PFSK-1 (cell line): ENCODE results near the gene KRTAP3-1.

Source experiments
- FOXP2 ChIP-seq: optimal IDR thresholded peaks from 2 replicates; pipeline ENCODE3; 2011; ENCODE audit warnings: borderline replicate concordance, control low read depth, inconsistent platforms; ENCODE audit not compliant: insufficient read depth; ENCODE audit errors: extremely low read length, extremely low read depth
- POLR2AphosphoS5 ChIP-seq: IDR thresholded peaks from 2 replicates; pipeline ENCODE4 v1.6.1; 2012; ENCODE audit warnings: low read depth, mild to moderate bottlenecking, control low read depth, low read length, moderate library complexity
- REST ChIP-seq, 2 experiments: IDR thresholded peaks; 2 replicates each; pipeline versions ENCODE4 v1.6.1 to v1.8.0; 2011 to 2012; ENCODE audit warnings: low read depth in 2 of 2, low read length in 2 of 2, control low read depth in 1 of 2, inconsistent platforms in 1 of 2, mild to moderate bottlenecking in 1 of 2, moderate library complexity in 1 of 2; ENCODE audit not compliant: insufficient read depth in 1 of 2
- SIN3A ChIP-seq: IDR thresholded peaks from 2 replicates; pipeline ENCODE4 v1.6.1; 2012; ENCODE audit warnings: mild to moderate bottlenecking, low read length, moderate library complexity, borderline replicate concordance; ENCODE audit not compliant: insufficient read depth
- TAF1 ChIP-seq: IDR thresholded peaks from 2 replicates; pipeline ENCODE4 v1.6.1; 2012; ENCODE audit warnings: low read length, control low read depth, borderline replicate concordance; ENCODE audit not compliant: insufficient read depth

Gene KRTAP3-1

DNA sequence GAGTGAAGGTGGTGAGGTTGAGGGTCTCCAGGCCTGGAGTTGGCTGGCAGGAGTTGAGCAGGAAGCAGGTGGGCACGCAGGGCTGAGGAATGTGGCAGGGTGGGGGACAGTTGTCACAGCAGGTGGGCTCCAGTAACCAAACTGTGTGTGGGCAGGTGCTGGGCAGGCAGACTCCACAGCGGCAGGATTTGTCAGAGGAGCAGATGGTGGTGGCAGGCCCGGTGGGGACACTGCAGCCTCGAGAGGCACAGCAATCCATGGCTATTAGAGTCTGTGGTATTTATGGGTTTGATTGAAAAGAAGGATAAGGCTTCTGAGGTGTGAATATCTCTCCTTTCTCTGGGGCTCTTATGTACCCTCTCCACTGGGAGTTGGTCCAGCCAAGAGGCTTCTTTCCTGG, 15.1 kb downstream of the KRTAP3-1 start, which contains the start of gene KRTAP3-3:
Gene KRTAP3-3, minus strand, starts transcription at position 326 of the 400 bp plus-strand sequence. Its CDS starts 67 bp downstream, at position 259.
- TF ChIP-seq TAF1 (no peak), SIN3A (no peak), FOXP2 (no peak), POLR2AphosphoS5 (no peak), REST (IDR thresholded peaks at IDR 0.05; ENCODE audit: insufficient read depth in 1 of 2, low read depth in 2 of 2, low read length in 2 of 2) (no peak)

GRCh38 chr17:40993084-40993483, 15.8 kb downstream of the KRTAP3-1 start:
- no peak for TF ChIP-seq REST (IDR thresholded peaks at IDR 0.05; ENCODE audit: insufficient read depth in 1 of 2, low read depth in 2 of 2, low read length in 2 of 2)
- TF ChIP-seq FOXP2: no peak
- no peak for TF ChIP-seq SIN3A
- TF ChIP-seq POLR2AphosphoS5: no peak
- TF ChIP-seq TAF1: no peak

GRCh38 chr17:40992666-40993065, 16.3 kb downstream of the KRTAP3-1 start:
- TF ChIP-seq FOXP2: no peak
- no peak for TF ChIP-seq TAF1
- TF ChIP-seq SIN3A: no peak
- TF ChIP-seq REST (IDR thresholded peaks at IDR 0.05; ENCODE audit: insufficient read depth in 1 of 2, low read depth in 2 of 2, low read length in 2 of 2): no peak
- TF ChIP-seq POLR2AphosphoS5: no peak

GRCh38 chr17:40986920-40987319, 22.0 kb downstream of the KRTAP3-1 start:
- TF ChIP-seq TAF1: no peak
- no peak for TF ChIP-seq POLR2AphosphoS5
- TF ChIP-seq FOXP2: no peak
- no peak for TF ChIP-seq REST (IDR thresholded peaks at IDR 0.05; ENCODE audit: insufficient read depth in 1 of 2, low read depth in 2 of 2, low read length in 2 of 2)

DNA sequence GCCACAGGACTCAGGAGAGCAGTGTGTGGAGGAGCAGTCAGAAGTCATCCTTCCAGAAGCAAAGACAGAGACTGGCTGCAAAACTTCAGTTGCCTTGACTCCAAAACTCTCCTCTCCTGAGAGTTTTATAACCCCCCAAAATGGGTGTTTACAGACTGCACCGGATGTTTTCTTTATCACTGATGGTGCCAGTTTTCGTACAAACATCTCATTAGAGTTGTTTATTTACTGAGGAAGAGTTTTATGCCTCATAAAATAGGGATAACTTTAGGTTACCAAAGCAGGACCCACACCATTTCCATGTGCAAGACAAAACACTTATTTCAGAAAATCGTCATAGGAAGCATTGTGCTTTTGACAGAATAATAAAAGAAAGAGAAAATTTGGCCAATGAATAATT, 24.7 kb downstream of the KRTAP3-1 start, which contains the start of gene KRT40:
Gene KRT40, minus strand, starts transcription at position 101 of the 400 bp plus-strand sequence. Its CDS starts 53 bp downstream, at position 48.
- no peak for TF ChIP-seq REST (IDR thresholded peaks at IDR 0.05; ENCODE audit: insufficient read depth in 1 of 2, low read depth in 2 of 2, low read length in 2 of 2)
- no peak for TF ChIP-seq FOXP2
- no peak for TF ChIP-seq TAF1
- no peak for TF ChIP-seq SIN3A
- TF ChIP-seq POLR2AphosphoS5: no peak
